GM19397 (cell line): ENCODE measurements around the gene ALG2.

ENCODE experiments used
- ATAC-seq: cut with Tn5 transposase; IDR thresholded peaks from one replicate; pipeline ENCODE4 v1.9.1; 2021; ENCODE audit warnings: mild to moderate bottlenecking, moderate library complexity; ENCODE audit not compliant: unreplicated experiment

Gene ALG2, protein sequence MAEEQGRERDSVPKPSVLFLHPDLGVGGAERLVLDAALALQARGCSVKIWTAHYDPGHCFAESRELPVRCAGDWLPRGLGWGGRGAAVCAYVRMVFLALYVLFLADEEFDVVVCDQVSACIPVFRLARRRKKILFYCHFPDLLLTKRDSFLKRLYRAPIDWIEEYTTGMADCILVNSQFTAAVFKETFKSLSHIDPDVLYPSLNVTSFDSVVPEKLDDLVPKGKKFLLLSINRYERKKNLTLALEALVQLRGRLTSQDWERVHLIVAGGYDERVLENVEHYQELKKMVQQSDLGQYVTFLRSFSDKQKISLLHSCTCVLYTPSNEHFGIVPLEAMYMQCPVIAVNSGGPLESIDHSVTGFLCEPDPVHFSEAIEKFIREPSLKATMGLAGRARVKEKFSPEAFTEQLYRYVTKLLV

GRCh38 chr9:99221621-99222415 lies at the start of gene ALG2, which contains the start of gene SEC61B:
TSS of gene ALG2 (minus strand) at chr9:99221942. CDS start at chr9:99221894, 48 bp downstream.
TSS of gene SEC61B (plus strand) at chr9:99222282. CDS start at chr9:99222364, 82 bp downstream.
- peak; percentile 92 for ATAC-seq

GRCh38 chr9:99270491-99270890 lies 48.7 kb upstream of the ALG2 start:
- no peak for ATAC-seq

GRCh38 chr9:99269416-99269815 lies 47.7 kb upstream of the ALG2 start:
- no peak for ATAC-seq

DNA sequence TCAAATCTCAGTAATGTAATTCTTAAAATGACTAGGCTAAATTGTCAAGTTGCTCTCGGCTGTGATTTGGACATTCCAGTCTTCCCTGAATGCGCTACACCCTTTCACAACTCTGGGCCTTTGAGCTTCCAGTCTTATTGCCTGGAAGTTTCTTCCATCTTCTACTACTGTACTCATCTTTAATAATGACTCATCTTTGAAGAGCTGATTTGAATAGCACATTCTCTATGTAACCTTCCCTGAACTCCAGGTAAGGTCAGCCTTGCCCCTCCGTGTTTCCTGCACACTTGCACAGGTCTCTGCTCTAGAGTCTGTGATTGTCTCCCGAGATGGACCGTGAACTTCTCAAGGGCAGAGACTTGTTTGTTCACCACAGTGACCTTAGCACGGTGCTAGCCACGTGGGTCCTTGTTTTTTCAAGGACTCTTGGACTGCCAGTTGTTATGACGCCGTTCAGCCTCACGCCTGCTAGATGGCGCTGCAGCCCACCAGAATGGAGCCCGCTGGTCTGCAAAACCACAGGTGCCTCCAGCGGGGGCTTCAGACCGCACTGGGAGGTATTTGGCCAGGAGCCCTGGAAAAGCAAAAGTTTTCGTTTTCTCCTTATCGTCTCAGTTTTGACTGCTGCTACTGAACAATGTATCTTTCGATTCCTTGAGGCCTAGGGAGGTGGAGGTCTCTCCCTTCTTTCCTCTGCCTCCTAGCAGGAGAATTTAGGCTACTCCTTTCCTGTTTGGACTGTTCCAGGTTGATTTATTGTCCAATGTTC lies 44.7 kb upstream of the ALG2 start:
- ATAC-seq, result peak; percentile 48

DNA sequence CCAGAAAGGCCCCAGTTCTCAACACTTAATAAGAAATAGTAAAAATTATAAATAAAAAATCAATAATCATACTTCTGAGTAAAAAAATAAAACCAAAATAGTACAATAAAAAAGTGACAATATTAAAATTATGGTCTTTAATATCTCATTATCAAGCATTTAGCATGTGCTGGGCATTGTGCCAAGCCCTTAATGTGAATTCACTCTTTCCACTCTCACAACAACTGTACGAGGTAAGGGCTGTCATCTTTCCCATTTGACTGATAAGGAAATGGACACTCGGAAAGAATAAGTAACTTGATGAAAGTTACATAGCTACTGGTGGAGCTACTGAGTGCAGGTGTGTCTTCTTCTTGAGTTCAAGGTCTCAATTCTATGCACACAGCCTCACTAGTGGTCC lies 43.9 kb upstream of the ALG2 start:
- no peak for ATAC-seq

DNA sequence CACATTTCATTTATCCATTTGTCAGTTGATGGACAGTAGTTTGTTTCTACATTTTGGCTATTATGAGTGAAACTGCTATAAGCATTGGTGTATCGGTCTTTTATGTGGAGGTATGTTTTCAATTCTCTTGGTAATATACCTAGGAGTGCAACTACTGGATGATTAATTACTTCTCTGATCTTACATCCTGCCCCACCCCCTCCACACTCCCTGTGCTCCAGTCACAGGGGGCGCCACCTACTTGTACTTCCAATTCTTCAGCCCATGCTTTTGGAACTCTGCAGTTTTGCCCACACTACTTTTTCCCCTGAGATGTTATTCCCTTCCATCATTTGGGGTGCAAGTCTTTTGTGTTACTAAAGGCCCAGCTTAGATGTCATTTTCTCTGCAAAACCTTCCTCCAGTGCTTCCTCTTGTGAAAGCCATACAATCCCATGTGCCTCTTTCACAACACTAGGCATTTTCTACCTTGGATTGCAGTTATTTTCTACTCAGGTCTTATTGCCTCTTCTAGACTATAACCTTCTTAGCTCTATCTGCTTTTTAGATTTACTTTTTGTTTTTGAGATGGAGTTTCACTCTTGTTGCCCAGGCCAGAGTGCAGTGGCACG lies 42.4 kb upstream of the ALG2 start:
- ATAC-seq, result no peak

GRCh38 chr9:99262949-99263418 lies 41.2 kb upstream of the ALG2 start:
- peak; percentile 49 for ATAC-seq

DNA sequence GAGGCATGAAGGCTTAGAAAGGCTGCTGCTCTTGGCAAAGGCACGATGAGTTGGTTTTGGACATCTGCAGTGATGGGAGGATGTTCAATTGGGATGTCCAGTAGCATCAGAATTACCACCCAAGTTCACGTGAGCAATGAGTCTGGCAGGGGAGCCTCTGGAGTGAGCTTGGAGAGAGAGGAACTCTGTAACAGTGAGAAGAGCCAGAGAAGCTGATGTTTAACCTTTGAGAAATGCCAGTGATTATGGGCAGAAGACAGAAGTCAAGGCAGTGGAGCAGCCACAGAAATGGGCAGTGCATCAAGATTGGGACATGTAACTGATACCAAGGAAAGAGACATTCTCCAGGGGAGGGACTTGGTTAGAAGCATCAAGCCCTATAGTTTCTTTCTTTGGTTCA lies 40.2 kb upstream of the ALG2 start:
- no peak for ATAC-seq

GRCh38 chr9:99259231-99259918 lies 37.6 kb upstream of the ALG2 start:
- ATAC-seq, result no peak

GRCh38 chr9:99257723-99258389 lies 36.1 kb upstream of the ALG2 start:
- no peak for ATAC-seq

GRCh38 chr9:99255651-99256050 lies 33.9 kb upstream of the ALG2 start:
- ATAC-seq, result no peak

- peak; percentile 86 for ATAC-seq
These were observed 32.2 kb upstream of the ALG2 start for GRCh38 chr9:99253772-99254431.

DNA sequence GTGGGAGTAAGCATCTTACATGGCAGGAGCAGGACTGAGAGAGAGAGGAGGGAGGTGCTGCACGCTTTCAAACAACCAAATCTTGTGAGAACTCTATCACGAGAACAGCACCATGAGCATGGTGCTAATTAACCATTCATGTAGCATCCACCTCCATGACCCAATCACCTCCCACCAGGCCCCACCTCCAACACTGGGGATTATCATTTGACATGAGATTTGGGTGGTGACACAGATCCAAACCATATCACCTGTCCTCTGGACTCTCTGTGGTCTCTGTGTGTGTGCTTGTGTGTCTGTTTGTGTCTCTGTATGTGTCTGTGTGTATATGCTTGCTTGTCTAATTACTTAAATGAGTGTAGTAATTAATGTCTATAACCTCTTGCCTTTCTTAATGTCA lies 31.4 kb upstream of the ALG2 start:
- peak; percentile 44 for ATAC-seq

DNA sequence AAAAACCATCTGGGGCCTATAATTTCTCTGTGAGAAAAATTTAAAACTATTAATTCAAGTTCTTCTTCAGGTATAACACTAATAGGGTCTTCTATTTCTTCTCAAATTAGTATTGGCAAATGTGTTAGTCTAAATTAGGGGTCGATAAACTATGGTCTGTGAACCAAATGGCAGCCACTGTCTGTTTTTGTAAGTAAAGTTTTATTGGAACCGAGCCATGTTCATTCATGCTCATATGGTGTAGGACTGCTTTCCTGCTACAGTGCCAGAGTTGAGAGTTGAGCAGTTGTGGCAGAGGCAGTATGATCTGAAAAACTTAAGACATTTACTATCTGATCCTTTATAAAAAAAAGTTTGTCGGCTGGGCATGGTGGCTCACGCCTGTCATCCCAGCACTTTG lies 29.4 kb upstream of the ALG2 start:
- ATAC-seq, result no peak

DNA sequence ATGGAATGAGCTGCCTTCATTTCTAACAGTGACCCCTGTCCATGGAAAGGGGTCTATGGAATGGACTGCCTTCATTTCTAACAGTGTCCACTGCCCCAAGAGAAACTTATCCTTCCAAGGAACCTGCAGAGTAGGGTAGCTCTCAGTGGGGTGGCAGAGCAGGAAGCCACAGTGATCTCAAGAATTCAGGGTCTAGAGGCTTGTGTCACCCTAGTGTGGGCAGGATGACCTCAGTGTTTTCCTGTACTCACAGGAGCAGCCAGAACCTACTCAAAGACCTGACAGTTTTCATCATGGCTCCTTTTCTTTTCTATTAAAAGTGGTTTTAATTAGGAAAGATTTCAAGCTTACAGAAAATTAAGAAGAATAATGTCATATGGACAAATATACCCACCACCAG lies 27.9 kb upstream of the ALG2 start:
- ATAC-seq, result no peak

DNA sequence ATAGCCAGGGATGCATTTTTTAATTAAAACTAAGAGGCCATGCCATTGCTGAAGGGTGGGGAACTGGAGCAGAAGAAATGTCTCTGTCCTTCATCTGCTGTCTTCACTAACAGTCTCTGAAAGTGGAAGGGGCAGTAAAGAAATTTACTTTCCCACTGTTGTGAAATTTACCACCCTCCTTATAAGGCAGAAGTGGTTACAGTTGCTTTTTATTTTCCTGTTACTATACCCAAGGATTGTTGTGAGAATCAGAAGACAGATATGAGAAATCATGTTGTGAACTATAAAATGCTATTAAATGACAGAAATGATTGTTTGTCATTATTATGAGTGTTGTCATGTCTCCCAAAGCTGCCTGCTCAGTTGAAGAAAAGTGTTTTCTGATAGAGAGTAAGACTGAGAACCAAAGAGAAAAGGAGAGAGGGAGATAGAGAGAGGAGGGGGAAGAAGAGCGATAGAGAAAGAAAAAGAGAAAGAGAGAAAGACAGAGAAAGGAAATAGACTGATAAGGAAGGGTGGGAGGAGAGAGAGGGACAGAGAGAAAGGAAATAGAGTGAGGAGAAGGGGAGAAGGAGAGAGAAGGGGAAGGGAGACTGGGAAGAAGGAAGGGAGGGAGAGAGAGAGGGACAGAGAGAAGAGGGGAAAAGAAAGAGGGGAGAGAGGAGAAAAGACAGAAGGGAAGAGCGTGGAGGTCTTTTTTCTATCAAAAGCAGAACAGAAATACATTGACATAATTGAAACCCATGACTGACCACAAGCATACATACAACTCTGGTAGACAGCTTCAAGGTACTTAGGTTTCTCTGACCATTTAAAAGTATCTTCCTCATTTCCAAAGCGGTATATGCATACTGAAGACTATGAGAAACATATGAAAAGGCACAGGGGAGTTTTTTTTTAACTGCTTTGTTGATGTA lies 22.9 kb upstream of the ALG2 start:
- ATAC-seq, result peak; percentile 88

DNA sequence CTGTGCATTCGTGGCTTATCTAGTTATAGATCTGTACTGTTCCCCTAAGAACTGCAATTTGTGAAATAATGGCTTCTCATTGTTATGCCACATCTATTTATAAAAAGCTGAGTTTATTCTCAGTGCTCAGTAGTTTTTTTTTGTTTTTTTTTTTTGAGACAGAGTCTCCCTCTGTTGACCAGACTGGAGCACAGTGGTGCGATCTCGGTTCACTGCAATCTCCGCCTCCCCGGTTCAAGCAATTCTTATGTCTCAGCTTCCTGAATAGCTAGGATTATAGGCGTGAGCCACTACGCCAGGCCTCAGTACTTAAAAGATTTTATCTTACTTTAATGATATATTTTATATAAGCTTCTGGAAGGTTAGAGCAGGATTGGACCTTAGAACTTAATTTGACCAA lies 19.4 kb upstream of the ALG2 start:
- ATAC-seq, result no peak
